ENCODE measurements around the gene IFRD2.

The IFRD2 gene

GRCh38 chr3:50292159-50293078 lies at the start of gene IFRD2:
Gene IFRD2 (minus strand): TSS chr3:50292429. CDS start chr3:50292274, 155 bp downstream.
- DNase-seq = peak; percentile 97

- DNase-seq = peak; percentile 35
Observed at GRCh38 chr3:50341537-50341936, 49.3 kb upstream of the IFRD2 start.

- DNase-seq = peak; percentile 82
Observed at GRCh38 chr3:50340448-50341329, 48.5 kb upstream of the IFRD2 start, which contains the start of gene RASSF1. Gene RASSF1 (minus strand): TSS chr3:50340836. CDS start chr3:50340805, 31 bp downstream.

GRCh38 chr3:50340147-50340447 lies 47.9 kb upstream of the IFRD2 start:
- no peak for DNase-seq

GRCh38 chr3:50339485-50340146 lies 47.4 kb upstream of the IFRD2 start:
- DNase-seq = no peak

GRCh38 chr3:50338965-50339364 lies 46.7 kb upstream of the IFRD2 start:
- DNase-seq = no peak

GRCh38 chr3:50337175-50337861 lies 45.1 kb upstream of the IFRD2 start:
- DNase-seq = peak; percentile 98

- peak; percentile 69 for DNase-seq
Observed at GRCh38 chr3:50336452-50337174, 44.4 kb upstream of the IFRD2 start.

- no peak for DNase-seq
Observed at GRCh38 chr3:50334339-50335075, 42.3 kb upstream of the IFRD2 start.

GRCh38 chr3:50333744-50334328 lies 41.6 kb upstream of the IFRD2 start:
- no peak for DNase-seq

GRCh38 chr3:50331364-50331907 lies 39.2 kb upstream of the IFRD2 start:
- DNase-seq = no peak

- DNase-seq = no peak
Observed at GRCh38 chr3:50330330-50330729, 38.1 kb upstream of the IFRD2 start.

- peak; percentile 97 for DNase-seq
Observed at GRCh38 chr3:50327943-50328691, 35.9 kb upstream of the IFRD2 start, which contains the start of gene TUSC2. Gene TUSC2 (minus strand): TSS chr3:50328223. CDS start chr3:50328099, 124 bp downstream.

- no peak for DNase-seq
Observed at GRCh38 chr3:50327129-50327528, 34.9 kb upstream of the IFRD2 start.

- no peak for DNase-seq
Observed at GRCh38 chr3:50326182-50326541, 33.9 kb upstream of the IFRD2 start.

- DNase-seq = no peak
Observed at GRCh38 chr3:50325497-50326181, 33.4 kb upstream of the IFRD2 start.

- DNase-seq = no peak
Observed at GRCh38 chr3:50325113-50325480, 32.9 kb upstream of the IFRD2 start.

GRCh38 chr3:50324351-50325112 lies 32.3 kb upstream of the IFRD2 start:
- DNase-seq = peak; percentile 73

Data from activated CD4-positive, alpha-beta T cell treated with anti-CD3 and anti-CD28 coated beads for 48 hours (primary cell).